Measurements from ENCODE around the gene FHOD1. TPM values are rescaled to one million over a fixed set of nuclear protein-coding genes. Genes with fewer than 3 reads are reported as not detected.

The FHOD1 gene
- total and polyA plus RNA-seq, 9 of the 15 experiments (the other 6 are each of a cell fraction or from before 2014, with no cell fraction given) = 18.7 to 126 (median 32.3) TPM

GRCh38 chr16:67185651-67186134 is 61.6 kb downstream of the FHOD1 start (continued):
- TF ChIP-seq ZNF740 (CRISPR knock-in tag; IDR thresholded peaks at IDR 0.05) (peak; percentile 4; the same call in 1 of the 2 replicates), ZNF740 (tag; IDR thresholded peaks at IDR 0.05) (no peak), ZNF124 (CRISPR knock-in tag; IDR thresholded peaks at IDR 0.05) (no peak), RBM17 (IDR thresholded peaks at IDR 0.05; ENCODE audit: borderline replicate concordance, low read depth, low read length) (no peak), ID3 (CRISPR knock-in tag; IDR thresholded peaks at IDR 0.05) (no peak), ID3 (tag; IDR thresholded peaks at IDR 0.05) (no peak), GTF2A2 (tag; IDR thresholded peaks at IDR 0.05) (no peak), CBX3 (IDR thresholded peaks at IDR 0.05; ENCODE audit: borderline replicate concordance in 1 of 2, low read length in 2 of 2) (no peak), CTBP1 (IDR thresholded peaks at IDR 0.05; ENCODE audit: borderline replicate concordance) (no peak), ZNF436 (CRISPR knock-in tag; IDR thresholded peaks at IDR 0.05) (no peak), PHB2 (IDR thresholded peaks at IDR 0.05; ENCODE audit: low read depth) (no peak), HDAC2 (IDR thresholded peaks at IDR 0.05) (0 out of 2 replicates have a peak, but pooled peaks have one; percentile 5), HDAC8 (tag; IDR thresholded peaks at IDR 0.05) (no peak), RAD51 (IDR thresholded peaks at IDR 0.05; ENCODE audit: borderline replicate concordance, low read depth) (no peak)

All from K562 (cell line).